ENCODE results near the gene CYTH1. TPM values are rescaled to one million over a fixed set of nuclear protein-coding genes. Genes with fewer than 3 reads are reported as not detected.

Gene CYTH1
- total and polyA plus RNA-seq, 10 of the 15 experiments (the other 5 are each of a cell fraction or from before 2014, with no cell fraction given) = 6.6 to 188 (median 145) TPM

- no peak for TF ChIP-seq CTCF (IDR thresholded peaks at IDR 0.05 in 2 of 3, conservative IDR thresholded peaks at IDR 0.05 in 1 of 3; ENCODE audit: control insufficient read depth in 2 of 3, extremely low read depth in 1 of 3, insufficient read depth in 1 of 3, low read depth in 3 of 3, low read length in 3 of 3)
- no peak for TF ChIP-seq FOS (IDR thresholded peaks at IDR 0.05; ENCODE audit: borderline replicate concordance, extremely low read depth, insufficient read length)
- no peak for TF ChIP-seq YY1 (IDR thresholded peaks at IDR 0.05; ENCODE audit: low read depth, low read length)
- no peak for TF ChIP-seq RAD51 (IDR thresholded peaks at IDR 0.05)
- no peak for TF ChIP-seq CBX3 (IDR thresholded peaks at IDR 0.05; ENCODE audit: borderline replicate concordance, low read depth)
- no peak for TF ChIP-seq SIX5 (IDR thresholded peaks at IDR 0.05; ENCODE audit: low read depth, low read length, severe bottlenecking)
- TF ChIP-seq NFIC (IDR thresholded peaks at IDR 0.05; ENCODE audit: low read depth, low read length) = peak; percentile 7; the same call in 1 of the 2 replicates
- no peak for TF ChIP-seq RAD21 (IDR thresholded peaks at IDR 0.05; ENCODE audit: insufficient read depth, low read depth, low read length)
- no peak for TF ChIP-seq CEBPZ (IDR thresholded peaks at IDR 0.05; ENCODE audit: low read depth, low read length)
- TF ChIP-seq YBX1 (IDR thresholded peaks at IDR 0.05) = no peak
- no peak for TF ChIP-seq ZBTB11 (CRISPR knock-in tag; IDR thresholded peaks at IDR 0.05)
- TF ChIP-seq MTA2 (IDR thresholded peaks at IDR 0.05; ENCODE audit: low read depth) = no peak
- no peak for TF ChIP-seq BACH1 (IDR thresholded peaks at IDR 0.05; ENCODE audit: borderline replicate concordance)
- TF ChIP-seq PBX3 (IDR thresholded peaks at IDR 0.05; ENCODE audit: insufficient replicate concordance, low read depth, low read length) = no peak
- TF ChIP-seq SPI1 (IDR thresholded peaks at IDR 0.05; ENCODE audit: borderline replicate concordance, insufficient read depth, low read depth, low read length) = no peak
- TF ChIP-seq SP1 (IDR thresholded peaks at IDR 0.05; ENCODE audit: low read depth, low read length) = no peak
- no peak for TF ChIP-seq JUNB (IDR thresholded peaks at IDR 0.05)
- no peak for TF ChIP-seq SUZ12 (IDR thresholded peaks at IDR 0.05; ENCODE audit: unreplicated experiment)
- no peak for TF ChIP-seq EZH2 (IDR thresholded peaks at IDR 0.05; ENCODE audit: borderline replicate concordance, control insufficient read depth, low read depth, low read length)
- TF ChIP-seq CHD4 (IDR thresholded peaks at IDR 0.05) = no peak
- no peak for TF ChIP-seq SMAD5 (IDR thresholded peaks at IDR 0.05; ENCODE audit: low read depth)
Measured at GRCh38 chr17:78777881-78778280, 4.2 kb downstream of the CYTH1 start (continued).

Data from GM12878 (cell line).